WERI-Rb-1 (cell line): ENCODE data around the gene CEP85.

Experiments used
- DNase-seq: peaks from one replicate; pipeline ENCODE4 v3.0.0-alpha.2; 2020
- H3K27ac ChIP-seq: fragments of 250-450 bp; sonication (Bioruptor Pico); 2 replicates; pipeline ENCODE4 v1.5.1; 2020; ENCODE audit warnings: mild to moderate bottlenecking, moderate library complexity
- H3K27me3 ChIP-seq: fragments of 250-450 bp; sonication (Bioruptor Pico); 2 replicates; pipeline ENCODE4 v1.5.1; 2021; ENCODE audit warnings: mild to moderate bottlenecking, low read depth, moderate library complexity; ENCODE audit not compliant: insufficient read depth, severe bottlenecking
- H3K36me3 ChIP-seq: fragments of 250-450 bp; sonication (Bioruptor Pico); 2 replicates; pipeline ENCODE4 v1.5.1; 2020; ENCODE audit warnings: mild to moderate bottlenecking, moderate library complexity
- H3K4me3 ChIP-seq: 2 replicates; pipeline ENCODE4 v1.5.1; 2011; ENCODE audit warnings: low read depth, mild to moderate bottlenecking, control low read depth, low read length
- H3K9me3 ChIP-seq: fragments of 250-450 bp; sonication (Bioruptor Pico); 2 replicates; pipeline ENCODE4 v1.5.1; 2021; ENCODE audit warnings: mild to moderate bottlenecking, moderate library complexity; ENCODE audit not compliant: severe bottlenecking
- TF ChIP-seq, protein P1 (sequence below): IDR thresholded peaks from 2 replicates; pipeline ENCODE4 v1.5.1; 2011; ENCODE audit warnings: low read depth, mild to moderate bottlenecking, control low read depth, inconsistent platforms, low read length

Gene CEP85

DNA sequence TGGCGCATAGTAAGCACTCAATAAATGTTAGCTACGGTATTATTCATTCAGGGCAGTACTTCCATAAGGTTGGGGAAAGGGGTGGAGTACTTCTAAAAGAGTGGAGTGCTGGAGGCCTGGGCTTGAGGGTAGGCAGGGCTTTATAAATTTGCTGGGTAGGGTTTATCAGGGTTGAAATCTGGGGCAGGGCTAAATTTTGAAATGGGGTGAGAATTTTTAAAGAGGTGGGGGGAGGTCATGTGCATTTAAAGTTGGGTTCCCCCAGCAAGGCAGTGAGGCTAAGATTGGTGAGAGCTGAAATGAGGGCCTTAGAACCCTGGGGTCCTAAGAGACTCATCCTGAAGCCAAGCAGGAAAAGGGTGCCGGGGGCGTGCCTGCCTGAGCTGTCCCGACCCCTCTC, 33.6 kb upstream of the CEP85 start:
- no peaks in the 10 kb centered on the region for H3K9me3 ChIP-seq
- H3K36me3 ChIP-seq = no peaks in the 10 kb centered on the region
- no peak overlapping the region for H3K4me3 ChIP-seq
- DNase-seq = no peak
- TF ChIP-seq, protein P1, sequence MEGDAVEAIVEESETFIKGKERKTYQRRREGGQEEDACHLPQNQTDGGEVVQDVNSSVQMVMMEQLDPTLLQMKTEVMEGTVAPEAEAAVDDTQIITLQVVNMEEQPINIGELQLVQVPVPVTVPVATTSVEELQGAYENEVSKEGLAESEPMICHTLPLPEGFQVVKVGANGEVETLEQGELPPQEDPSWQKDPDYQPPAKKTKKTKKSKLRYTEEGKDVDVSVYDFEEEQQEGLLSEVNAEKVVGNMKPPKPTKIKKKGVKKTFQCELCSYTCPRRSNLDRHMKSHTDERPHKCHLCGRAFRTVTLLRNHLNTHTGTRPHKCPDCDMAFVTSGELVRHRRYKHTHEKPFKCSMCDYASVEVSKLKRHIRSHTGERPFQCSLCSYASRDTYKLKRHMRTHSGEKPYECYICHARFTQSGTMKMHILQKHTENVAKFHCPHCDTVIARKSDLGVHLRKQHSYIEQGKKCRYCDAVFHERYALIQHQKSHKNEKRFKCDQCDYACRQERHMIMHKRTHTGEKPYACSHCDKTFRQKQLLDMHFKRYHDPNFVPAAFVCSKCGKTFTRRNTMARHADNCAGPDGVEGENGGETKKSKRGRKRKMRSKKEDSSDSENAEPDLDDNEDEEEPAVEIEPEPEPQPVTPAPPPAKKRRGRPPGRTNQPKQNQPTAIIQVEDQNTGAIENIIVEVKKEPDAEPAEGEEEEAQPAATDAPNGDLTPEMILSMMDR = no peak
- no peak overlapping the region for H3K27ac ChIP-seq
- H3K27me3 ChIP-seq = no peaks in the 10 kb centered on the region

GRCh38 chr1:26203642-26204318, 30.2 kb upstream of the CEP85 start:
- no peaks in the 10 kb centered on the region for H3K36me3 ChIP-seq
- peak; percentile 41 for DNase-seq
- H3K9me3 ChIP-seq = no peaks in the 10 kb centered on the region
- TF ChIP-seq, protein P1 = peak; percentile 51
- no peak overlapping the region for H3K4me3 ChIP-seq
- H3K27me3 ChIP-seq = no peaks in the 10 kb centered on the region
- no peak overlapping the region; the same call in 1 of the 2 replicates for H3K27ac ChIP-seq

DNA sequence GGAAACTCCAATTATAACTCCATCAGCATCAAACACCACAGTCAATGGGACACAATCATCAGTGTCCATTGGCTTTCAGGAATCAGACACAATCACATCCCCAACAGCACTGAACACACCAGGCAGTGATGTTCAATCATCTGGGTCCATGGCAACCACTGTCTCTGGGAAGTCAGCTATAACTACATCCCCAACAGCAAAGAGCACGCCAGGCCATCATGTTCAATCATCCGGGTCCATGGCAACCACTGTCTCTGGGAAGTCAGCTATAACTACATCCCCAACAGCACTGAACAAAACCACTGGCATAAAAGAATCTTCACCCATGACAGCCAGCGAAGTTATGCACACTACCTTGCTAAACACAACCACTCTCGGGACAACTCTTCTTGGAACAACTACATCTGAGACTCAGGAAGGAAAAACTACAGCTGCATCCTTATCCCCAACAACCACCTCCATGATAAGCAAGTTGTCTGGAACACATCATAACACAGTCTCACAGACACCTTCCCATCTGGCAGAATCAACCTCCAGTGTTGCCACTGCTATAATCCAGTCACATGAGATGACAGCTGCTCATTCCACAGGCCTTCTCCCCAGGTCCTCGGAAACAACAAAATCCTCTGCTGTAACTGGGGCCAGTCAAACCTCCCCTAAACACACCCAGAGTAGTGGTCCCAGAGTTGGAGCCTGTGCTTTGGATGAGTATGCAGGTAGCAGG, 23.7 kb upstream of the CEP85 start:
- H3K36me3 ChIP-seq = no peaks in the 10 kb centered on the region

DNA sequence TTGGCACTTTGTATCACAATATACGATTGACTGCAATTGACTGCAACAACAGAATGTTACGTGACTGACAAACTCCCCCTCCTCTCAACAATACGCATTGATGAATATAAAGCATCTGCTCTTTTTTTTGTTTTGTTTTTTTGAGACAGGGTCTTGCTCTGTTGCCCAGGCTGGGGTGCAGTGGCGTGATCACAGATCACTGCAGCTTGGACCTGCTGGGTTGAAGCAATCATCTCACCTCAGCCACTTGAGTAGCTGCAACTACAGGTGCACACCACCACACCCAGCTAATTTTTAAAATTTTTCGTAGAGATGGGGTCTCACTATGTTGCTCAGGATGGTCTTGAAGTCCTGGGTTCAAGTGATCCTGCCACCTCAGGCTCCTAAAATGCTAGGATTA, 21.3 kb upstream of the CEP85 start:
- H3K36me3 ChIP-seq = no peaks in the 10 kb centered on the region
- H3K4me3 ChIP-seq = no peak overlapping the region
- H3K27ac ChIP-seq = no peak overlapping the region
- no peaks in the 10 kb centered on the region for H3K27me3 ChIP-seq
- no peaks in the 10 kb centered on the region for H3K9me3 ChIP-seq
- TF ChIP-seq, protein P1 = no peak
- no peak for DNase-seq

More for the DNA sequence above, 23.7 kb upstream of the CEP85 start:
- Histone ChIP-seq H3K9me3 (no peaks in the 10 kb centered on the region), H3K27me3 (no peaks in the 10 kb centered on the region), H3K27ac (no peak overlapping the region), H3K4me3 (no peak overlapping the region)
- TF ChIP-seq, protein P1 = no peak
- no peak for DNase-seq

GRCh38 chr1:26213335-26213905, 20.6 kb upstream of the CEP85 start:
- Histone ChIP-seq H3K36me3 (no peaks in the 10 kb centered on the region), H3K9me3 (no peaks in the 10 kb centered on the region), H3K4me3 (no peak overlapping the region), H3K27me3 (no peaks in the 10 kb centered on the region), H3K27ac (no peak overlapping the region)
- TF ChIP-seq, protein P1 = no peak
- no peak for DNase-seq
